ENCODE measurements around the gene CD55.

The CD55 gene

GRCh38 chr1:207298186-207298585, 23.3 kb upstream of the CD55 start:
- no peak for TF ChIP-seq CTCF (conservative IDR thresholded peaks at IDR 0.05)
- no peak for TF ChIP-seq ZFX (IDR thresholded peaks at IDR 0.05)
- no peak overlapping the region for H3K27ac ChIP-seq

DNA sequence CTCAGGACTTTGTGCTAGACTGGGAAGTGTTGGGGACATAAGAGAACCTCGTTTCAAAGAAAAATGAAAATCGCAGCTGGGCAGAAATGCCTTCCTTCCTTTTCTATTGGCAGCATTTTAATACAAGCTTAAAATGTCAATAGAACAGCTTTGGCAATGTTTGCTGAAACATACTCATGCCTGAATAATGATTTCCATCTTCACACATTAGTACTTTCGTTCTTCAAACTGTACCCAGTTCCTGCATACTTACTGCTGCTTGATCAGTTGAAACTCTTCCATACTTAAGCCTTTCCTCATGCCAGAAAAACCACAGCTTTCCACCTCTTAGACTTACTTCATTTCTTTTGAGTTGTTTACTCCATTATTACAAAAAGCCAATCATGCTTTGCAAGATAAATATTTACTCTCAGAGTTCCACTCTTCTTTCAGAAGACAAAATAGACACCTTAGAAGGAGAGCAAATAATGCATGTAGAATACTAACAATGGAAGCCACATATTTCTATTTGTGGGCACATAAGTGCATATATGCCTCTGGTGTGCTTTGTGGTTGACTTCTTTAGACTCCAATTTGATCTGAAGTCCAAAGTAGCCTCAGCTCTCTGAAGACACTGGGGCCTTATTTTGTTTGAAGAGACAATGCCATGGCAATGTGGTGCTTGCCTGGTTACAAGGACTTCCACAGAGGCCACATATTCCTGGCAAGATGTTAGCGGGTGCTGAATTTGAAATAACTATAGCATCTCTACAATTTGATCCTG, 22.7 kb upstream of the CD55 start:
- H3K27ac ChIP-seq = no peak overlapping the region
- no peak for TF ChIP-seq ZFX (IDR thresholded peaks at IDR 0.05)
- no peak for TF ChIP-seq CTCF (conservative IDR thresholded peaks at IDR 0.05)

DNA sequence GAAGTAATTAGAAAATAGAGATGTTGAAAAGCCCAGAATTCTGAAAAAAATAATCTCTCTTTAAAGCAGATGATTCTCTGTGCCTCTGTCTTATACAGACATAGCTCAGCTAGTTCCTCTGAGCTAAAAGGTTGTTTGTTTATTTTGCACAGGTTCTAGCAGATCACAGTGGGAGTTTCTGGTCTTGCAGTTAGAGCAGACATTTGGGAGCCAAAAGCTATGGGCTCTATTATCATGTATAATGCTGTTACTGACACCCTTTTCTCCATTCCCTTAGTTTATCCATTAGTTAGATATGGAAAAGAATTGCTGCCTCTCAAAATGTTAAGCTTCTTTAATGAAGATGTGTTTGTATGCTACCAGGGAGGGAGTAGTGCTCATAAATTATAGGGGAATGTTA, 20.5 kb upstream of the CD55 start:
- H3K27ac ChIP-seq = no peak overlapping the region
- TF ChIP-seq CTCF (conservative IDR thresholded peaks at IDR 0.05) (no peak), ZFX (IDR thresholded peaks at IDR 0.05) (no peak)

- no peak overlapping the region for H3K27ac ChIP-seq
- no peak for TF ChIP-seq CTCF (conservative IDR thresholded peaks at IDR 0.05)
- no peak for TF ChIP-seq ZFX (IDR thresholded peaks at IDR 0.05)
Observed at GRCh38 chr1:207302618-207303393, 18.7 kb upstream of the CD55 start.

GRCh38 chr1:207304710-207305488, 16.6 kb upstream of the CD55 start:
- TF ChIP-seq CTCF (conservative IDR thresholded peaks at IDR 0.05) = no peak
- TF ChIP-seq ZFX (IDR thresholded peaks at IDR 0.05) = no peak
- no peak overlapping the region for H3K27ac ChIP-seq

- no peak overlapping the region for H3K27ac ChIP-seq
- no peak for TF ChIP-seq ZFX (IDR thresholded peaks at IDR 0.05)
- no peak for TF ChIP-seq CTCF (conservative IDR thresholded peaks at IDR 0.05)
Observed at GRCh38 chr1:207305489-207305873, 16.0 kb upstream of the CD55 start.

DNA sequence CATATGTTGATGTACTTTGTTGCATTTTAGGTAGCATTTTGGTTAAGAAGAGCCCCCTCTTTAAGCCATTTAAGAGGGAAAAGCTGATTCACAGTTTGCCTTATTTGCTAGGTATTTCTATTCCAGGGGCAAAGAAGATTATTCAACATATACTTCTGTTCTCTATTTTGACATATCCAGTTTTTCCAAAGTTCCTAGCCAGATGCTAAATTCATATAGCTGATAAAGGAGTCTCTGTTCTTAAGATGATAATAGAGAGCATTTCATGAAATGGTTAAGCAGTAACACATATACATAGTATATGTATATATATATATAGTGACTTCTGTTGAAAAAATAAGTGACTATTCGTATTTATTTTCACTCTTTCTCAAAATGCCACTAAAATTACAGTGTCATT, 15.5 kb upstream of the CD55 start:
- no peak overlapping the region for H3K27ac ChIP-seq
- TF ChIP-seq CTCF (conservative IDR thresholded peaks at IDR 0.05) (no peak), ZFX (IDR thresholded peaks at IDR 0.05) (no peak)

Measured in C4-2B (cell line).